ENCODE data around the gene ZNF469. TPM values are rescaled to one million over a fixed set of nuclear protein-coding genes. Genes with fewer than 3 reads are reported as not detected.

The ZNF469 gene
- total RNA-seq, 1 experiment from 2014 or later = 0.09 TPM

GRCh38 chr16:88393571-88393970 lies 10.8 kb downstream of the ZNF469 start:
- no peak for TF ChIP-seq EZH2 (IDR thresholded peaks at IDR 0.05; ENCODE audit: borderline replicate concordance, low read depth, low read length, poor library complexity, severe bottlenecking)
- no peak for TF ChIP-seq CTCF (conservative IDR thresholded peaks at IDR 0.05; ENCODE audit: low read depth, low read length)
- H3K36me3 ChIP-seq (ENCODE audit: insufficient read depth, low read length, poor library complexity, severe bottlenecking) = no peaks in the 10 kb centered on the region
- ChIA-PET POLR2A (ENCODE audit: low non-redundant PET) (no interaction called here), CTCF (no interaction called here)
- intact Hi-C loops (cut with micrococcal nuclease; ENCODE audit: unreplicated experiment) = no loop called here
- DNase-seq (ENCODE audit: low spot score) = no peak
- H3K9me3 ChIP-seq (ENCODE audit: low read depth, low read length, poor library complexity, severe bottlenecking) = no peaks in the 10 kb centered on the region
- H3K27me3 ChIP-seq (replicated peaks; ENCODE audit: insufficient read depth, low read depth, low read length, poor library complexity) = peaks cover 94% of the 10 kb centered on the region
- BruUV-seq (replicated peaks) = no TSS peak
- no peak overlapping the region for H3K4me3 ChIP-seq (ENCODE audit: low read depth, low read length, poor library complexity, severe bottlenecking)
- no peaks in the 10 kb centered on the region for H3K4me1 ChIP-seq (ENCODE audit: insufficient read depth, low read length, poor library complexity, severe bottlenecking)
- no peak overlapping the region for H3K27ac ChIP-seq (ENCODE audit: low read depth, low read length, poor library complexity, severe bottlenecking)

GRCh38 chr16:88394426-88394825 lies 11.7 kb downstream of the ZNF469 start:
- DNase-seq (ENCODE audit: low spot score) = no peak
- H3K4me3 ChIP-seq (ENCODE audit: low read depth, low read length, poor library complexity, severe bottlenecking) = no peak overlapping the region
- no peaks in the 10 kb centered on the region for H3K36me3 ChIP-seq (ENCODE audit: insufficient read depth, low read length, poor library complexity, severe bottlenecking)
- ChIA-PET POLR2A (ENCODE audit: low non-redundant PET) (no interaction called here), CTCF (no interaction called here)
- H3K9me3 ChIP-seq (ENCODE audit: low read depth, low read length, poor library complexity, severe bottlenecking) = no peaks in the 10 kb centered on the region
- peaks cover 86% of the 10 kb centered on the region for H3K27me3 ChIP-seq (replicated peaks; ENCODE audit: insufficient read depth, low read depth, low read length, poor library complexity)
- intact Hi-C loops (cut with micrococcal nuclease; ENCODE audit: unreplicated experiment) = no loop called here
- no peak for TF ChIP-seq CTCF (conservative IDR thresholded peaks at IDR 0.05; ENCODE audit: low read depth, low read length)
- TF ChIP-seq EZH2 (IDR thresholded peaks at IDR 0.05; ENCODE audit: borderline replicate concordance, low read depth, low read length, poor library complexity, severe bottlenecking) = no peak
- no peak overlapping the region for H3K27ac ChIP-seq (ENCODE audit: low read depth, low read length, poor library complexity, severe bottlenecking)
- H3K4me1 ChIP-seq (ENCODE audit: insufficient read depth, low read length, poor library complexity, severe bottlenecking) = no peaks in the 10 kb centered on the region
- BruUV-seq (replicated peaks) = no TSS peak

- Histone ChIP-seq H3K27me3 (replicated peaks; ENCODE audit: insufficient read depth, low read depth, low read length, poor library complexity) (peaks cover 71% of the 10 kb centered on the region), H3K4me3 (ENCODE audit: low read depth, low read length, poor library complexity, severe bottlenecking) (no peak overlapping the region), H3K36me3 (ENCODE audit: insufficient read depth, low read length, poor library complexity, severe bottlenecking) (no peaks in the 10 kb centered on the region), H3K9me3 (ENCODE audit: low read depth, low read length, poor library complexity, severe bottlenecking) (no peaks in the 10 kb centered on the region), H3K4me1 (ENCODE audit: insufficient read depth, low read length, poor library complexity, severe bottlenecking) (no peaks in the 10 kb centered on the region), H3K27ac (ENCODE audit: low read depth, low read length, poor library complexity, severe bottlenecking) (no peak overlapping the region)
- ChIA-PET CTCF (no interaction called here), POLR2A (ENCODE audit: low non-redundant PET) (no interaction called here)
- intact Hi-C loops (cut with micrococcal nuclease; ENCODE audit: unreplicated experiment) = no loop called here
- no TSS peak for BruUV-seq (replicated peaks)
- no peak for DNase-seq (ENCODE audit: low spot score)
- peak; percentile 74 for TF ChIP-seq EZH2 (IDR thresholded peaks at IDR 0.05; ENCODE audit: borderline replicate concordance, low read depth, low read length, poor library complexity, severe bottlenecking)
- no peak for TF ChIP-seq CTCF (conservative IDR thresholded peaks at IDR 0.05; ENCODE audit: low read depth, low read length)
These were observed 13.2 kb downstream of the ZNF469 start for GRCh38 chr16:88395669-88396584.

Data from A673 (cell line).